ENCODE data around the gene CCDC17.

The CCDC17 gene

DNA sequence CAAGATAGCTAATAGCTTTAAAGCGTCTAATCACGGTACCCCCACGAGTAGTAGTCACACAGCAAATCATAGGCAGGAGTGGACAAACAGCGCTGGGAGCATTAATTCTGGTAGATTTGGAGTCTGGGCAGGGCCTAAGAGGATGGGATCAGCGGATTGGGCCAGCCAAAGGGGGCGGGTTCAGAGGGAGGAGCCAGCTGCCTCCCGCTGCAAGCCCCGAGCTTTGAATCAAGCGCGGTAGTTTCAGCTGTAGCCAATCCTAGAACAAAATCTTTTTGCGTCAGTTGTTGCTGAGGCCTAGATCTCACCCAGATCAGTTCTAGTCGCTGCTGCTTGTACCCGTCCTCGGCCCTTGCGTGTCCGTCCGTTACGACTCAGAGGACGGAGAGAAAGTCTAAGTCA lies 40.6 kb downstream of the CCDC17 start:
- peak; percentile 97 for DNase-seq (ENCODE audit: low spot score)

DNA sequence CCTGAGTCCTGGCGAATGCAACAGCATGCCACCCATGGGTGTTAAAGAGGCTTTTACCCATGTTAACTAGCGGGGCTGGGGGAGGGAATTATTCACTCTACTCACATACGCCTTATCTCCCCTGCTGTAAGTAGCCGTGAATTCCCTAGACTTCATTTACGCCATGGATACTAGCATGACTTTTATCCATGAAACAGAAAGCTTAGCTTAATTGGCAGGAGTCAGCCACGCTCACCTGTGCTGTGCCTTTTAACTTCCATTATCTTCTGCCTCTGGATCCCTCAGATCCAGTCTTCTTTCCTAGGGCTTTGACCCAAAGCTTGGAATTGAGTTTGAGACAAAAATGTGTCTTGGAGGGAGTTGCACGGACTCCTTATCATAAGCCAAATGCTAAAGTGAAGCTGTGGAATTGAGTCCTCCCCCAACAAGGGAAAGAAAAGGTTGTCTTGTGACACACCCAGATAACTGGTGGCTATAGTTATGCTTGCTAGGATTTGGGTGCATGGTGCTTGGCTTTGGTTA lies 49.7 kb downstream of the CCDC17 start:
- DNase-seq (ENCODE audit: low spot score), result no peak

DNA sequence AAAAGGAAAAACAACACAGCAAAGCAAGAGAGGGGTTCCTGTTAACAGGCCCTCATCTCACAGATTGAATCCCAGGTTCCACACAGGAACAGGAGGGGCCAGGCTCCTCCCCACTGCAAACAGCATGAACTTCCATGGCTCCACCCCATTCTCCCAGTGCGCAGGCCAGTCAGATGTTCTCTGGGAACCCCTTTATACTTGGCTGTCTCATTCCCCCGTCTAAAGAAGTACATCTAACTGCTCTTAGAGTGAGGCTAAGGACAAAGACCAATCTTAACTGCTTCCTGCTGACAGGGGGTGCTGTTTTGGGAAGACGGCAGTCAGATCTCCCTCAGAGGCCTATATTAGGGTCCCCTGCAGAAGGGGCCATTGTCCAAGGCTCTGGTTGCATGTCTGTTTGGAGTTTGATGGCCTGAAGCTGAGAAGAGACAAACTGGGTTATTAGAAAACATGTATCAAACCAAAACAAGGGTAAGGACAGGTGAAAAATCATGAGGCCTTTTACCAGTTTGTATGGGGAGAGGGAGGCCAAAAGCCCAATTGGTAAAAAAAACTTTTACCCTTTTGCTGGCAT lies 50.5 kb downstream of the CCDC17 start:
- DNase-seq (ENCODE audit: low spot score), result no peak

DNA sequence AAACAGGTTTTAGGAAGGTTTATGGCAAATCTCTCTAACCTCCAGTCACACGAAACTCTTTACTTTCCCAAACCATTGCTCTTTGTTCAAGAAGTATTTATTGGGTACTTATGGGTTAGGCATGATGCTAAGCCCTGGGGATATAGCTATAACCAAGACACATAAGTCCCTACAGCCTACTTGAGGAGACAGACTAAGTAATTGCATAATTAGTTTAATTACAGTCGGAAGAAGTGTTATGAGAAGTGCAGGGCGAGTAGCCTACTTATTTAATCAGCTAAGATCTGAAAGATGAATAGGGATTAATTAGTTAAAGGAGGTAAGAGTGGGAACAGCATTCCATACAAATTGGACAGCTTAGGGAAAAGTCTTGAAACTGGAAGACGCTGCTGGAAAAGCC lies 53.2 kb downstream of the CCDC17 start:
- DNase-seq (ENCODE audit: low spot score), result no peak

Data from LoVo (cell line).